ENCODE data around the gene ORAI3. TPM values are rescaled to one million over a fixed set of nuclear protein-coding genes. Genes with fewer than 3 reads are reported as not detected.
A peak's percentile ranks its signal among the peaks of the same experiment; 100 is the strongest.

ORAI3 gene
- polyA plus RNA-seq, 1 donor, result 9.8 TPM

DNA sequence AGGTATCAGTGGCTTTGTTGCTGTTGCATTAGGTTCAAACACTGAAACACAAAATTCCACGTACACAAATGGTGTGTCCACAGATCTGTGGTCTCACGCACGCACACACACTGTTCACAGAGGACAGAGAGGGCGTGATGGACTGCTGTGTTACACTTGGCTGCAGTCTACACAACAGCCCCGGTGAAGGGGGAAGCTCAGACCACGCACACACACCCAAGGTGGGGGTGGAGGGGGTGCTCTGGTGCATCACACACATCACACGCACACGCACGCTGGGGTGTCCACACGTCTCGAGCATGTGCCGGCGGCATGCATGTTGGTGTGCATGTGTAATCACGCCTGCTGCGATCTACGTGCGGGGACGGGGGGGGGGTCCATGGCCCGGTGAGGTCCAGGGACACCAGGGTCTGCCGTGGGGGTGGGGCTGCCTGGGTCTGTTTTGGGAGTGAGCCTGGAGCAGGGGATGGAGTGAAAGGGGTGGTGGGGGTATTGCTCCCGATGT is 43.5 kb downstream of the ORAI3 start:
- no peak for DNase-seq

DNA sequence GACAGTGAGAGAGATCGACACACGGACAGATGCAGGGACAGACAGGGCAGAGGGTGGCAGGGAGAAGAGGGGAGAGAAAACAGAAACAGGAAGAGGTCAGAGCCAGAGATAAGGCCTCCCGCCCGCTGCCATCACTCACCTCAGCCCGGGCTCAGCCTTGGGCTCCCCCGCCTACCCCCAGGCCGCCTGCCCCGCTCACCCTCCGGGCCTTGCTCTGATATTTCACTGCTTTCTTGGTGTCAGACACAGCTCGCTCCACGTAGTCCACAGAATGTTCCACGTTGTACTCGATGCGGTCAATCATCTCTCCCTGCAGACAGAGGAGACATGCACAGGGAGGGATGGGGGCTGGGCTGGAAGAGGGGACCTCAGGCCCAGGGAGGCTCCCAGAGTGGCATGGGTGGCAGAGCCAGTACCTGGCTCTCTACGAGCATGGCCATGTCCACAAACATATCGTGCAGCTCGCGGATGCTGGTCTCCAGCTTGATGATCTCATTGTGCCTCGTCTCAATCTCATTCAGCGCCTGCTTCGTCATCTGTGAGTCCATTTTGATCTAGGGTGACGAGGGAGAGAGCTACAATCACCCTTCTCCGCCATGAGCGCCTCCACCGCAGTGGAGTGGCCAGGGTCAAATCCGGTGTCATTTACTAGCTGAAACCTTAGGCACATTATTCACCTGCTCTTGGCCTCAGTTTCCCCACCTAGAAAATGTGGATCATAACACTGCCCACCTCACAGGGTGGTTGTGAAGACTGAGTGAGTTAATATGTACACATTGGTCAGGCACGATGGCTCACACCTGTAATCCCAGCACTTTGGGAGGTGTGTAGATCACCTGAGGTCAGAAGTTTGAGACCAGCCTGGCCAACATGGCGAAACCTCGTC is 44.3 kb downstream of the ORAI3 start:
- no peak for DNase-seq

DNA sequence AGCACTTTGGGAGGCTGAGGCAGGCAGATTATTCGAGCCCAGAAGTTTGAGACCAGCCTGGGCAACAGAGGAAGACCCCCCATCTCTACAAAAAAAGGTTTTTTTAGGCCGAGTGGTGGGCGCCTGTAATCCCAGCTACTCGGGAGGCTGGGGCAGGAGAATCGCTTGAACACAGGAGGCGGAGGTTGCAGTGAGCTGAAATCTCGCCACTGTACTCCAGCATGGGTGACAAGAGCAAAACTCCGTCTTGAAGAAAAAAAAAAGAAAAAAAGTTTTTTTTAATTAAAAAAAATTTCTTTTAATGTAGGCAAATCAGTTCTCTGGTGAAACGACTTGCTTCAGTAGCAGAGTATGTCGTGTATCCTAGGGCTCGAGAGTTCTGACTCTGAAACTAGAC is 47.1 kb downstream of the ORAI3 start:
- DNase-seq, result no peak

DNA sequence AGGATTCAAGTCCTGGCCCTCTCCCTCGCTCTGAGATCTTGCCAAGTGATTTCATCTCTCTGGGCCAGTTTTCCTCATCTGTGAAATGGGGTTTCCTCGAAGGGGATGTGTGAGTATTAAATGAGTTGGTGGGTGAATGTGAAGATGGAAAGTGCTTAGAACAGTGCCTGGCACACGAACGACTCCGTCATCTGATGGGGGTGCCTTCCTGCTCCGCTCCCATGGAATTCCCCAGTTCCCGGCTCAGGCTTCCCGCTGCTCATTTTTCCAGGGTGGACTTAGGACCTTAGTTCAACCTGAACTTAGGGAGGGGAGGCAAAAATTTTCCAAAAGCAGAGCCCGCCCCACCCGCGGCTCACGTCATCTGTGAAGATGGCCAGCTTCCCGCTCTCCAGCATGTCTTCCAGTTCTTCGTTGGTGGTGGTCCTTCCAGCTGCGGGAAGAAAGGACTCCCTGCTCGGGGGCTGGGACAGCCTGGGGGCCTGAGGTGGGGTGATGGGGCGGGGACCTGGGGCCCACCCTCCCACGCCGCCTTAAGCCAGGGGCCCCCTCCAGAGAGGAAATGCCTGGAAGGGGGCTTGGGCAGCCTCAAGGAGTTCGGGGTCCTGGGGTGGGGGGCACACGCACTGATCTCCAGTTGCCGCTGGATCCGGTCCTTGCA is 47.6 kb downstream of the ORAI3 start:
- DNase-seq, result peak; percentile 65

DNA sequence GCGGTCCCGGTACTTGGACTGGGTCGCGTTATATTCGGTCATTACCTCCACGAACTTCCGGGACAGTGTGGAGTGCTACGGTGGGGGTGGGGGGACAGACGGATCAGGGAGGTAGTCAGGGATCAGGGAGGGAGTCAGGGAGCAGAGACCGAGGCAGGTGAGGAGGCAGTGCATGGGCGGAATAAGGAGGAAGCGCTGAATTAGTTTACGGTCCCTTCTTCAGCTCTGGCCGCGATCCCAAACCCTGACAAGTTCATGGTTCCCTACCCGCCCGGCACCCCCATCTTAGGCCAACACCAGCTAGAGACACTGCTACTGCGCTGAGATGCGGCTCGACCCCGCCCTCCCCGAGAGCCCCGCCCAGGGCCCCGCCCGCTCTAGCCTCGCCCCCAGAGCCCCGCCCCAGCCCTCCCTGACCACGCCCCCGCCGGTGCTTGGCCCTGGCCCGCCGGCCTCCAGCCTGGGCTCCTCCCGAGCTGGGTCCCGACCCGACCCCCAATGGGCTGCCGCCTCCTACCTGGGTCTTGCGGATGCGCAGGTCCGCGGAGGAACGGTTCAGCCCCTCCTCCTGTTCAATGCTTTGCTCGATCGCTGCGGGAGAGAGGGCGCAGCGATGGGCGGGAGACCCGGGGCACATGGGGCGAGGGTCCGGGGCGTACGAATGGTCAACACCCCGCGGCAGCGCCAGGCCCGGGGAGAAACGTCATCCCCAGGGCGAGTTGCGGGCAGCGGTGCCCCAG is 48.3 kb downstream of the ORAI3 start:
- no peak for DNase-seq

DNA sequence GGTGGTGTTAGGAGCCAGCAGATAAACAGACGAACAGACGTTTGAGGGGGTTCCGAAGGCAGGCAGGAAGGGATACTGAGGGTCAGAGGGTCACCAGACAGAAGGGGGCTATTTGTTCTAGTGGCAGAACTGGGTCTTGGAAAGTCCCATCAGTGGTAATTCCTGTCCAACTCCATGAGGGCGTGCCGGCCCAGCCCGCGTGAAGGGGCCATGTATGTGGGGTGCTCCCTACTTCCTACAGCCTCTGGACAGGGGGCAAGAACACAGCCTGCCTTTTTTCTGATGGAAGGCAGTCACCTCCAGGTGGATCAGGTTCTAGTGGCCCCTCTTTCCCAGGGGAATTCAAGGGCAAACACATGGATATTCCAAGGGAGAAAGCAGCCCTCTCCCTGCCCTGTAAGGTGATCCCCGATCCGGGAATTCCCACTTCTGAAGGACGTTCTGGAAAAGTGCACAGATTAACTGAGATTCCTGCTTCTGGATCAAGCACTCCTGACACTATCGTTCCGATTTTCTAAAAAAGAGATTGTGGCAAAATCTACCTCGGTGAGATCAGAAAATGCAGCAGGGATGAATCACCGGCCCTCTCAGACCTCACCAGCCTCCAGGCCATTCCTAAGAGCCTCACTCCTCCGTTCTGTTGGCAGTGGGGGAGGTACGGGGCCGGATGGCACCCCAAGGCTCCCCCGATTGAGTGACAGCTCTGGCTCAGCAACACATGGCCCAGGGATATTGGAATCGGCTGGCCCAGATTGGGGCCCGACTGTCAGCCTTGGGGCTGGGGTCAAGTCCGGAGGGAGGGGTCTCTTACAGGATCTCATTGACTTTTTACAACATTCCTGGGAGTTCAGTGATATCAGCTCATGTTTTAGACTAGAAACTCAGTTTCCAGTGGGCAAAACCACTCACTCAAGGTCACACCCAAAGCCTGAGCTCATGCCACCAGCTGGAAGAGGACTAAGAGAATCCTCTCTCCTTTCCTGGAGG is 49.1 kb downstream of the ORAI3 start:
- no peak for DNase-seq

DNA sequence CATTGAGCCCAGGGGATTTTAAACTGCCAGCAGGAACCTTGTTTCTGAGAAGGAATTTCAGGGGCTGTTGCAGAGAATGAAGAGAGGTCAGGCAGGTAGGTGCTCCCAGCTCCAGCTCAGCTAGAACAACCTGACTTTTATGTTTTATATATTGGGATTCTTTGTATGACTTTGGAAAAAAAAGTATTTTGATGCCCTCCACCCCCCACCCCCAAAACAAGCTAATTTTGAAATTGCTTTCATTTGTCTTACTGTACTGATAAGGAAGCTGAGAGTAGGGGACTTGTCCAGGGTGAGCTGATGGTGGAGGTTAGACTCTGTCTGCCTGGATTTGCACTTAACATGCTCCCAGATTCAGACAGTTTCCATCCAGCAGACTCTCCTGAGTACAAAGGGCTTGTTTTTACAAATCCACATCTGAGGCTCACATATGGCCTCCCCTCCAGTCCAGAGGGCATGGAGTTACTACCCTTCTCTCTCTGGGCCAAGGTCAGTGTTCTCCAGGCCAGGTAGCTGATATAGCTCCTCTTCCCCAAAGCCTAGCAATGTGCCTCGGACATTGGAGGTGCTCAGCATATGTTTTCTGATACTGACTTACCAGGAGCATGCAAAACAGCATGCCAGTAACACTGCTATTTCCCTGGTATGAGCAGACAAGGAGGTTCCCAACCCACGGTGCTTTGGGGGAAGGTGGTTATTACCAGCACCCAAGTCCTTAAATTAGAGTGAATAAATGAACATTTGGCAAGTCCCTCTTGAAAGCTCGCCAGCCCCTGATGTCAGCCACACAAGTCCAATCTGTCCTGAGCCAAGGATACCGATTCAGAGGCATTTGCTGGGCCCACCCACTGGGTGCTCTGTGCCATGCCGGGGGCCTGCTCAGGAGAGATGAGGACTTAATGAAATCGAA is 50.2 kb downstream of the ORAI3 start:
- DNase-seq, result no peak

DNA sequence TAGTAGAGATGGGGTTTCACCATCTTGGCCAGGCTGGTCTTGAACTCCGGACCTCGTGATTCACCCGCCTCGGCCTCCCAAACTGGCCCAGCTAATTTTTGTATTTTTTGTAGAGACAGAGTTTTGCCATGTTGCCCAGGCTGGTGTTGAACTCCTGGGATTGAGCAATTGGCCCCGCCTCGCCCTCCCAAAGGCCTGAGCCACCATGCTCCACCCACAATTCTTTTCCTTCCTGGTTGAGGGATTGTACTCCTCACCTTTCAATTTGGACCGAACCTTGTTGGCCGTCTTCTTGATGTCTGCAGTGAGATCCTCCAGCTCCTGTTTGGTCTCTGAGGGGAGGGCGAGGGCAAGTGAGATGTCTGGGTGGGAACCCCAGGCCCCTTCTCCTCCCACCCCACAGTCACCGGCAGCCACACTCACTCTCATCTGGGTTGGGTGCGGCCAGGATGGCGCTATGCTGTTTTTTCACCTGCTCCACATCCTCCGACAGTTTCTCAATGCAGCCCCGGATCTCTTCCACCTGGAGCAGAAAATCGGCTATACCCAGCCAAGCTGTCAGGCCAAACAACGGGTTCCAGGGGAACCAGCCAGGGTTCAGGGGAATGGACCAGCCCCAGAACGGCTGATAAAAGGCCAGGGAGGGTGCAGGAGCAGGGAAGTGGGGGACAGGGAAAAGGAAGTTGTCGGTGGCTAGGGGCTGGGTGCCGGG is 52.0 kb downstream of the ORAI3 start:
- DNase-seq, result no peak

DNA sequence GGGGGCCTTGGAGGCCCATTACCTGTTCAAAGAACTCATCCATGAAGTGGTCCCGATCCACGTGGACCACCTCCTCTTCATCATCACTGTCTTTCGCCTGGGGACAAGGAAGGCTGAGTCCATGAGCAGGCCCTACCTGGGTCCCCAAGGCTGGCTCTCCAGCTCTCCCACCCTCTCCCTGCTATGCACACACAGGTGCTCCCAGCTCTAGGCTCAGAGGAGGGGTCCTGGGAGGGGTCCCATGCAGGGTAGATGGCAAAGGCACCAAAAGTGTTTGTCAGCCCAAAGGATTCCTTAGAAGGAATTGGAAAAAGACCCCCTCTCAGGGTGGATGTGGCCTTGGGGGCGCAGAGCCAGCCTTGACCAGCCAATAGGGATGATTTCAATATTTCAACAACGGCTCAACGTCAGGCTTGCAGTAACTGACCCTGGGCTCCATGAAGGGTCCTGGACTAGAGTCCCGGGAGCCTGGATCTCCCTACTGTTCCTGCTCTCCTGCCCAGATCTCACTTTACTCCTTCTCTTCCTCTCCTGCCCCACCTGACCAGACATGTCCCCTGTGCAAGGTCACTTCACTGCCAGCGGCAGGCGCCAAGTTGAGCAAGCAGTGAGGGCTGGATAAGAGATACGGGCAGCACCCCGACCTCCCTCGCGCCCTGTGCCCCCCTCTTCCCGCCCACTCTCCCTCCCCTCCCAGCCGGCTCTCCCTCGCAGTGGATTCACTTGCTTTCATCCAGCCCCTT is 52.8 kb downstream of the ORAI3 start:
- DNase-seq, result no peak

DNA sequence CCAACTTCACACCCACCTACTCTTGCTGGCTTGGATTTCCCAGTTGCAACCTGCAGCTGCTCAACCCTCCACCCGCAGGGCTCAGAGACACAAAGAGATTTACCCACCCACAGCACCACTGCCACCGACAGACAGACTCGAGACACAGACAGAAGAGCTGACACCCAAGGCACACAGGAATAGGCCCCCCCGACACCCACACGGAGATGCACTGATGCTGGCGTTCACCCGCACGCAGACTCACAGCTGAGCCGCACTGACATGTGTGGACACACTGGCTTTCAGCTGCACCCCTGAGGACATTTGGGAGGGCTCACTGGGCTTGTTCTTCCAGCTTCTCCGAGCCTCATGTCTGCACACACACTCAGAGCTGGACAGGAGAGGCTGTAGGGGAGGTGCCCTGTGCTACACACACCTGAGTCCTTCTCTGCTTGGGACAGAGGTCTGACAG is 53.4 kb downstream of the ORAI3 start:
- no peak for DNase-seq

DNA sequence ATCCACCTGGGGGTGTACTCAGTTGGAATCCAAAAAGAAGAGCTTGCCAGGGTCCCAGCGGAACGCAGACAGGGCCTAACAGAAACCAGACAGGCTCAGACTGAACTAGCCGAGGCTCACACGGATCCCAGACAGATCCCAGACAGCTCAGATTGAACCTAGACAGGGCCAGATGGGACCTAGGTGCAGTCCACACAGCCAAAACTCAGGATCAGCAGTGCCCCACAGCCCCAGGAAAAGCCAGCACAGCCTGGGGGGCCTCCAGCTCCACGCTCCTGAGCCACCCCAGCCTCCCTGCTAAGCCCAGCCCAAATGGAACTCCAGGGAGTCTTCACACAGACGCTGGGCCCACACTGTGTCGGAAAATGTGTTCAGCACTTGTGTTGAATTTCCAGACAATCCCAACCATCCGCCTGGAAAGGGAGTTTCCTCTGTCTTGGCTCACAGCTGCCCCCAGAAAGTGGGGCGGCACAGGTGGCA is 54.0 kb downstream of the ORAI3 start:
- DNase-seq, result no peak

DNA sequence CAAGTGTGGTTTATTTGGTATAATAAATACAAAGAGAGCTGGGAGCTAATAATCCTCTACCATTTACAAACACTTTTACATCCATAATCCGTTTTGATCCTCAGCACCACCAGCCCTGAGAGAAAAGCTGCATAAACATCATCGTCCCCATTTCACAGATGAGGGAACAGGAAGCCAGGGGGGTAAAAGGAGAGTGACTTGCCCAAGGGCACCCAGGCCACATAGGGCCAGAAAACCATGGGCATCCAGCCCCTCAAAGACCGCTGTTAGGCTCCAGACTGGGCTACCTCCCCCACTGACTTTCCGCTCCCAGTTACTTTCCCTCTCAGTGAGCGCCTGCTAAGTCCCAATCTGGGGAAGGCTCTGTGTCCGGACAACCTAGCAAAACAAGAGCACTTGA is 54.9 kb downstream of the ORAI3 start:
- DNase-seq, result no peak

Other genes starting within 250 kb of the ORAI3 start
- 36.1 TPM for gene SRCAP, start 249.9 kb upstream of the ORAI3 start, polyA plus RNA-seq (ENCODE audit: insufficient read length)
- 13.6 TPM for gene PHKG2, start 200.6 kb upstream of the ORAI3 start, polyA plus RNA-seq (ENCODE audit: insufficient read length)
- 2.6 TPM for gene CFAP119, start 187.0 kb upstream of the ORAI3 start, polyA plus RNA-seq (ENCODE audit: insufficient read length)
- gene RNF40, start 186.7 kb upstream of the ORAI3 start, polyA plus RNA-seq (ENCODE audit: insufficient read length), result 52.3 TPM
- 14.3 TPM for gene ZNF629, start 161.9 kb upstream of the ORAI3 start, polyA plus RNA-seq (ENCODE audit: insufficient read length)
- gene BCL7C, start 55.0 kb upstream of the ORAI3 start, polyA plus RNA-seq (ENCODE audit: insufficient read length), result 32.7 TPM
- 13.5 TPM for gene CTF1, start 52.5 kb upstream of the ORAI3 start, polyA plus RNA-seq (ENCODE audit: insufficient read length)
- gene FBXL19, start 25.5 kb upstream of the ORAI3 start, polyA plus RNA-seq (ENCODE audit: insufficient read length), result 10.3 TPM
- 15.1 TPM for gene SETD1A, start 8.7 kb downstream of the ORAI3 start, polyA plus RNA-seq (ENCODE audit: insufficient read length)
- gene HSD3B7, start 36.1 kb downstream of the ORAI3 start, polyA plus RNA-seq (ENCODE audit: insufficient read length), result 12.6 TPM
- gene STX1B, start 61.6 kb downstream of the ORAI3 start, polyA plus RNA-seq (ENCODE audit: insufficient read length), result 1.2 TPM
- 48.7 TPM for gene STX4, start 84.5 kb downstream of the ORAI3 start, polyA plus RNA-seq (ENCODE audit: insufficient read length)
- gene ZNF668, start 125.2 kb downstream of the ORAI3 start, polyA plus RNA-seq (ENCODE audit: insufficient read length), result 11.2 TPM
- gene ZNF646, start 125.4 kb downstream of the ORAI3 start, polyA plus RNA-seq (ENCODE audit: insufficient read length), result 12.6 TPM
- 5.8 TPM for gene PRSS53, start 139.9 kb downstream of the ORAI3 start, polyA plus RNA-seq (ENCODE audit: insufficient read length)
- gene VKORC1, start 145.7 kb downstream of the ORAI3 start, polyA plus RNA-seq (ENCODE audit: insufficient read length), result 59.1 TPM
- 33.9 TPM for gene BCKDK, start 159.3 kb downstream of the ORAI3 start, polyA plus RNA-seq (ENCODE audit: insufficient read length)
- 57.4 TPM for gene KAT8, start 168.6 kb downstream of the ORAI3 start, polyA plus RNA-seq (ENCODE audit: insufficient read length)
- 0.48 TPM for gene PRSS8, start 186.7 kb downstream of the ORAI3 start, polyA plus RNA-seq (ENCODE audit: insufficient read length)
- gene PRSS36, start 201.0 kb downstream of the ORAI3 start, polyA plus RNA-seq (ENCODE audit: insufficient read length), result 2.0 TPM
- gene FUS, start 231.1 kb downstream of the ORAI3 start, polyA plus RNA-seq (ENCODE audit: insufficient read length), result 398 TPM

Measured in hindlimb muscle (tissue), 1 donor.